ENCODE data around the gene CNOT2.
"Not testable (repeated sequence)": the region's sequence is repeated elsewhere in the genome, so short reads cannot be mapped to it uniquely, and the experiment has no call there.

CNOT2 gene

DNA sequence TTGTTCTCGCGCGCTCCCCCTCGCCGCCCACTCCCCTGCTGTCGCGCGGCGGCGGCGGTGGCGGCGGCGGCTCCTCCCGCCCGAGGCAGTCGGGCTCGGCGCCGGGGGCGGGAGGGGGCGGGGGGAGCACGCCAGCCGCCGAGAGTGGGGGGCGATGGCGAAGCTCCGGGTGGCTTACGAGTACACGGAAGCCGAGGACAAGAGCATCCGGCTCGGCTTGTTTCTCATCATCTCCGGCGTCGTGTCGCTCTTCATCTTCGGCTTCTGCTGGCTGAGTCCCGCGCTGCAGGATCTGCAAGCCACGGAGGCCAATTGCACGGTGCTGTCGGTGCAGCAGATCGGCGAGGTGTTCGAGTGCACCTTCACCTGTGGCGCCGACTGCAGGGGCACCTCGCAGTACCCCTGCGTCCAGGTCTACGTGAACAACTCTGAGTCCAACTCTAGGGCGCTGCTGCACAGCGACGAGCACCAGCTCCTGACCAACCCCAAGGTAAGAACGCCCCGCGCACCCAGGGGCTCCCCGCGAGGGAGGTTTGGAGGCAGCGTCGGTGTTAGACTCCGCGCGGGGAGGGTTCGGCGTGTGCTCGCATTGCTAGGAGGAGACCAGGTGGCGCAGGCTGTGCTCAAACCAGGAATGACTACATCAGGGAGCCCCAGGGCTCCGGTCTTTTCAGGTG, 123.5 kb downstream of the CNOT2 start:
- no peak for DNase-seq

DNA sequence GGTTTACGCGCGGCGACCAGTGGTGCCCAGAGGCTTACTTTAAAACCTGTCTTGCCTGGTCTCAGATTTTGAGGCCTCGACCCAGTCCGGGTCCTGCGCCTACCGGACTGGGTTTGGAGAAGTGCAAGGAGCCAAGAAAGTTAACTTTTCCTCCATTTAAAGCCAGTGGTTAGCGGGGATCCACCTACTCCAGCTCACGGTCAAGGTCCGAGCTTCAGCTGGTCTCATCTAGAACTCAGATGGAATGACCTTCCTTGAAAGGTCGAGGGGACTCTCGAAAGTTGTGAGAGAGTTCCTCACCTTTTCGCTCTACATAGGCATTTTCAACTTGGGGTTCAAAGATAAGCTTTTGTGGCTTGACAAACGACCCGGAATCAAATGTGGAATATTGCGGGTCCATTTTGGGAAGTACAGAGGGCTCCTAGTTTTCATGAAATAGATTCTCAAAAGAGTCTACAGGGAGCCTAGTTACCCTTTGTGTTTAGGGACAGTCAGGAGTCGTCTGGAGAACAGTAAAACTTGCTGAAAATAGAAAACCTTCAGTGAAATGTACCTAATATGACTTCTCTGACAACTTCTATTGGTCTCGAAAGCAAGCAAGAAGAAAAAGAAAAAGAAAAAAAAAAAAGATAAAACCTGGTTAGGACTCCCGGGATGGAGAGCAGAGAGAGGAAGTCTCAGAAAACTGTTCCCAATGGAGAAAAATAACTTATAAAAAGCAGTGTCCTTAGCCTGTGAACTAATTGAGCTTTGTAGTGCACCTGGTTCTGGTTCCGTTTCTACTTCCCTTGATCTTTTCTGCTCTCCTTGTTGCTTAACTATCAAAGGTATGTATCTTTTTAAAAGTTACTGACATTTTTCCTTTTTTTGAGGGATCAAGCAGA, 124.3 kb downstream of the CNOT2 start:
- no peak for DNase-seq

GRCh38 chr12:70372881-70373280, 129.6 kb downstream of the CNOT2 start:
- DNase-seq: no peak

DNA sequence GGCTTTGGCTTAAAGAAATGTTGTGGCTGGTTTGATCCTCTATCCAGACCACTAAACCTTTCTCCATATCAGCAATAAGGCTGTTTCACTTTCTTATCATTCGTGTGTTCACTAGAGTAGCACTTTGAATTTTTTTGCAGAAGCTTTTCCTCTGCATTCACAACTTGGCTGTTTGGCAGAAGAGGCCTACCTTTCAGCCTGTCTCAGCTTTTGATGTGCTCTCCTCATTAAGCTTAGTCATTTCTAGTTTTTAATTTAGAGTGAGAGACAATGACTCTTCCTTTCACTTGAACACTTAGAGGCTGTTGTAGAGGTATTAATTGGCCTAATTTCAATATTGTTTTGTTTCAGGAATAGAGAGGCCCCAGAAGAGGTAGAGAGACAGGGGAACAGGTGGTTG, 136.6 kb downstream of the CNOT2 start:
- no peak for DNase-seq

DNA sequence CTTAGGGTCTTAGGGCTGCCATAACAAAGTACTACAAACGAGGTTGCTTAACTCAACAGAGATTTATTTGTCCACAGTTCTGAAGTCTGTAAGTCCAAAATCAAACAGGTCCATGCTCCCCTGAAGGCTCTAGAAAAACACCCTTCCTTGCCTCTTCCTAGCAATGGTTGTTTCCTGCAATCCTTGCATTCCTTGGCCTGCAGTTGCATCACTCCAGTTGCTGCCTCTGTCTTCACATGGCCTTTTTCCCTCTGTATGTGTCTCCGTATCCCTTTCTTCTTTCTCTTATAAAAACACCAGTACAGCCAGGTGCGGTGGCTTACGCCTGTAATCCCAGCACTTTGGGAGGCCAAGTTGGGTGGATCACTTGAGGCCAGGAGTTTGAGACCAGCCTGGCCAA, 140.3 kb downstream of the CNOT2 start:
- no peak for DNase-seq

- no peak for DNase-seq
These were observed 140.7 kb downstream of the CNOT2 start for GRCh38 chr12:70383886-70384285.

GRCh38 chr12:70386771-70387170, 143.5 kb downstream of the CNOT2 start:
- DNase-seq: no peak

DNA sequence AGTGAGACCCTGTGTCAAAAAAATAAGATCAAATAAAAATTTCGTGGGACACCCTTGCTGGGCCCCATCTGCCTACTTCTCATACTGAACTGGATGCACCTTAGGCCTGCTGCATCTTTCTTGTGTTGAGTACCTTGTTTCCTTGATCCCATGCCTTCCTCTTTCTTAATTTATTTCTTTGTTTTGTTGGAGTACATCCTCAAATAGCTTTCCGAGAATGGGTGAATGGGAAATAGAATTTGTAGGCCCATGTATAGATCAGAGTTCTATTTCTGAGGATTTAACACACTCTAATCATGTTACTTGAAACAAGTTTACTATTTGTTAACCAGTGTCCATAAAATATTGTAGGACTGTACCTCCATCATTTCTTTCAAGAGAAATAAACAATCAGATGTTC, 146.4 kb downstream of the CNOT2 start:
- no peak for DNase-seq

GRCh38 chr12:70392631-70393030, 149.4 kb downstream of the CNOT2 start:
- not testable (repeated sequence) for DNase-seq

DNA sequence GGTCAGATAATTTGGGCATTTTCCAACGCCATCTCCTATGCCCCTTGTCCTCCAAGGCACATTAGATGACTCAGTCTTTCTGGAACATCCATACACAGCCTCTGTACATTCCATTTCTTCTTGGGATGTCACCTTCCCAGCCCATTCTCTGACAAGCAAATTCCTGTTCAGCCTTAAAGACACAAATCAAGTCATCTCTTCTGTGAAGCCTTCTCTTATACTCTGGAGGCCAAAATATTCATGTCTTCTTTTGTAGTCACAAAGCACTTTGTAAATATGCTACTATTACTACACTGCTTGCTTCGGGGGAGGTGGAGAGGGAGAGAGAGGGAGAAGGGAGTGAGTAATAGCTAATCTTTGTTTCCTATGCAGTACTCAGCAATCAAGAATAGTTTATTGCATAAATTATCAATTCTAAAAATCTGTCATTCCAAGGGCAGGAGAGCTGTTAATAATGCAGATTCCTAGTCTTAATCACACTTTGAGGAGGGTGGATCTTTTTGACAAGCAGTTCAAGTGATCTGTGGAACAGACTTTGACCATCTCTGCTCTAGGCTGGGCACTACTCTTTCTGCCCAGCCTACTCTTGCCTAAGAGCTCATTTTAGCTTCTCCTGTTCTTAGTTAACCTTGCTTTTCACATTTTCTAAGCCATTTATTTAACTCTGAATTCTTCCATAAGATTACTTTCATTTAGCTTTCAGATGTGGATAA, 150.7 kb downstream of the CNOT2 start:
- DNase-seq: no peak

GRCh38 chr12:70398002-70398401, 154.8 kb downstream of the CNOT2 start:
- DNase-seq: no peak

- DNase-seq: no peak
These were observed 155.6 kb downstream of the CNOT2 start for GRCh38 chr12:70398862-70399261.

GRCh38 chr12:70399311-70399710, 156.1 kb downstream of the CNOT2 start:
- DNase-seq: no peak

GRCh38 chr12:70400124-70400523, 156.9 kb downstream of the CNOT2 start:
- DNase-seq: no peak

GRCh38 chr12:70402597-70402996, 159.4 kb downstream of the CNOT2 start:
- DNase-seq: no peak

- DNase-seq: no peak
These were observed 160.6 kb downstream of the CNOT2 start for GRCh38 chr12:70403826-70404225.

Data from NCI-H187 treated with DMSO at 0.1 percent for 48 hours (cell line).